ENCODE data around the gene DNPH1.

- TF ChIP-seq CTCF (conservative IDR thresholded peaks at IDR 0.05) (no peak), EZH2 (IDR thresholded peaks at IDR 0.05; ENCODE audit: low read depth) (no peak)
Measured at GRCh38 chr6:43231735-43232450, 2.6 kb upstream of the DNPH1 start.

Measured in PC-9 (cell line).